Mucosa of descending colon (tissue), 3 donors: ENCODE data around the gene GPRC5B. TPM values are rescaled to one million over a fixed set of nuclear protein-coding genes. Genes with fewer than 3 reads are reported as not detected.

ENCODE experiments used
- ATAC-seq: fragments of 200-7000 bp; cut with Tn5 transposase; one replicate; pipeline ENCODE4 v1.9.1; 2020; ENCODE audit warnings: mild to moderate bottlenecking, moderate library complexity
- DNase-seq, 3 donors: peaks; one replicate each; pipeline ENCODE4 v3.0.0-alpha.2; 2020
- H3K36me3 ChIP-seq: fragments of 200-600 bp; one replicate; pipeline ENCODE4 v1.8.0; 2021; ENCODE audit warnings: low read depth, mild to moderate bottlenecking
- H3K4me1 ChIP-seq: fragments of 200-600 bp; one replicate; pipeline ENCODE4 v1.8.0; 2021; ENCODE audit warnings: low read depth, mild to moderate bottlenecking
- H3K4me3 ChIP-seq: fragments of 200-600 bp; one replicate; pipeline ENCODE4 v1.8.0; 2021; ENCODE audit warnings: mild to moderate bottlenecking
- H3K9me3 ChIP-seq: fragments of 200-600 bp; one replicate; pipeline ENCODE4 v1.8.0; 2021; ENCODE audit warnings: mild to moderate bottlenecking
- CTCF ChIP-seq: fragments of 200-600 bp; IDR thresholded peaks from one replicate; pipeline ENCODE4 v1.8.0; 2022; ENCODE audit warnings: antibody characterized with exemption, mild to moderate bottlenecking
- intact Hi-C, 2 donors: fragments of 100-400 bp; cut with DNase I in 1 of 2; cut with micrococcal nuclease in 1 of 2; formaldehyde crosslinking; loops; one replicate each; pipeline versions ENCODE4 v1.11.0 to v1.11.1; 2022; cut with DNase I, micrococcal nuclease
- total RNA-seq, 3 donors: library from RNA; stranded (reverse); fragmentation: NEBNext Ultra II Directional in 2 of 3; extraction: Animal tissue kit (Norgen Biotek cat#: 25700) in 2 of 3; gene quantifications; one replicate each; pipeline versions ENCODE4 v1.2.1 to v1.2.4, GENCODE V29; 2021 to 2023
- donor health status: DM: no; HTN: no; CAD: no; lungs with moderate emphysema.
- donor health status: DM: no; HTN: no; CAD: no.
- donor health status: DM: no; HTN: yes; CAD: no.

The GPRC5B gene
- total RNA-seq, 3 donors from 2014 or later, result 2.8 to 14.6 (median 6.2) TPM

- no peaks in the 10 kb centered on the region for H3K4me1 ChIP-seq
- DNase-seq (no peak), ATAC-seq (no peak)
- intact Hi-C loops, result no loop called here
- no peak overlapping the region for H3K4me3 ChIP-seq
- no peak for TF ChIP-seq CTCF
- no peaks in the 10 kb centered on the region for H3K36me3 ChIP-seq
- H3K9me3 ChIP-seq, result no peaks in the 10 kb centered on the region
Measured at GRCh38 chr16:19837984-19838707, 46.5 kb downstream of the GPRC5B start.

- Histone ChIP-seq H3K36me3 (no peaks in the 10 kb centered on the region), H3K9me3 (no peaks in the 10 kb centered on the region), H3K4me3 (no peak overlapping the region), H3K4me1 (no peaks in the 10 kb centered on the region)
- TF ChIP-seq CTCF, result no peak
- ATAC-seq (no peak), DNase-seq (no peak)
- intact Hi-C loops, result no loop called here
Measured at GRCh38 chr16:19837331-19837980, 47.2 kb downstream of the GPRC5B start.

GRCh38 chr16:19835968-19836421, 48.7 kb downstream of the GPRC5B start:
- intact Hi-C loops, result no loop called here
- ATAC-seq, result no peak
- no peak for TF ChIP-seq CTCF
- H3K9me3 ChIP-seq, result no peaks in the 10 kb centered on the region
- H3K4me3 ChIP-seq, result no peak overlapping the region
- H3K36me3 ChIP-seq, result no peaks in the 10 kb centered on the region
- no peaks in the 10 kb centered on the region for H3K4me1 ChIP-seq
- DNase-seq, result no peak

- DNase-seq (no peak), ATAC-seq (no peak)
- H3K9me3 ChIP-seq, result no peaks in the 10 kb centered on the region
- no peak for TF ChIP-seq CTCF
- no peak overlapping the region for H3K4me3 ChIP-seq
- H3K36me3 ChIP-seq, result no peaks in the 10 kb centered on the region
- intact Hi-C loops, result no loop called here
- H3K4me1 ChIP-seq, result no peaks in the 10 kb centered on the region
Measured at GRCh38 chr16:19835196-19835595, 49.5 kb downstream of the GPRC5B start.

- Histone ChIP-seq H3K4me1 (no peaks in the 10 kb centered on the region), H3K4me3 (no peak overlapping the region), H3K9me3 (no peaks in the 10 kb centered on the region), H3K36me3 (no peaks in the 10 kb centered on the region)
- no peak for TF ChIP-seq CTCF
- no peak for DNase-seq
- intact Hi-C loops, result no loop called here
- ATAC-seq, result no peak
Measured at GRCh38 chr16:19833581-19833980, 51.1 kb downstream of the GPRC5B start.
